ENCODE data around the gene CHD5.
"Not testable (repeated sequence)": the region's sequence is repeated elsewhere in the genome, so short reads cannot be mapped to it uniquely, and the experiment has no call there.

CHD5 gene

GRCh38 chr1:6180268-6180706, at the start of gene CHD5:
TSS of gene CHD5 (minus strand) at chr1:6180321. CDS start at chr1:6180023, 298 bp downstream.
- no peak for DNase-seq

- DNase-seq = no peak
These were observed 45.5 kb upstream of the CHD5 start for GRCh38 chr1:6225651-6226050.

GRCh38 chr1:6224718-6225117, 44.6 kb upstream of the CHD5 start:
- no peak for DNase-seq

- no peak for DNase-seq
These were observed 43.5 kb upstream of the CHD5 start for GRCh38 chr1:6223617-6224016.

GRCh38 chr1:6222636-6223035, 42.5 kb upstream of the CHD5 start:
- DNase-seq = peak; percentile 50

DNA sequence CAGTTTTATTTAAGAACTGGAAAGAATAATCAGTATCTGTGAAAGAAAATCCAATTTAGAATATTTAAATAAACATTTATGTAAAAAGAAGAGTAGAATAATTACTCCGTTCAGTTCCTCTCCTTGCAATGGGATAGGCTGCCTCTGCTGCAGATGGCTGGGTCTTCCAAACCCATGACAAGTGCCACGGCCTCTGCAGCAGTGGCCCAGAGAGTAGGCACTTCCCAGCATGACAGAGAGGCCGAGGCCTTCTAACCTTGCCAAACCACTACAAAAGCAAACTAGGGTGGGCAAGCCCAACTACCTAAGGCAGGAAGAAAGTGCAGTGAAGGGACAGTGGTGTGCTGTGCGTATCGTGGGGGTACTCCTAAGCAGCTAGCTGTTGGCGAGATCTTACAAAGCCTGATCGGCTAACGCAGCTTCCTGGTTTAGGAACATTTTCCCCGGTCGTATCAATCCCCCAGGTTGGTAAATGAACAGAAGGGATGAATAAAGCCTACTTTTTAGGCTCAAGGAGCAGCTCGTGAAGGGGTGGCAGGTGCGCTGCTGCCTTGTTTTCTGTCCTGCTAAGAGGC, 41.2 kb upstream of the CHD5 start:
- no peak for DNase-seq

GRCh38 chr1:6220236-6220635, 40.1 kb upstream of the CHD5 start:
- DNase-seq = no peak

- DNase-seq = not testable (repeated sequence)
These were observed 39.5 kb upstream of the CHD5 start for GRCh38 chr1:6219641-6220040.

DNA sequence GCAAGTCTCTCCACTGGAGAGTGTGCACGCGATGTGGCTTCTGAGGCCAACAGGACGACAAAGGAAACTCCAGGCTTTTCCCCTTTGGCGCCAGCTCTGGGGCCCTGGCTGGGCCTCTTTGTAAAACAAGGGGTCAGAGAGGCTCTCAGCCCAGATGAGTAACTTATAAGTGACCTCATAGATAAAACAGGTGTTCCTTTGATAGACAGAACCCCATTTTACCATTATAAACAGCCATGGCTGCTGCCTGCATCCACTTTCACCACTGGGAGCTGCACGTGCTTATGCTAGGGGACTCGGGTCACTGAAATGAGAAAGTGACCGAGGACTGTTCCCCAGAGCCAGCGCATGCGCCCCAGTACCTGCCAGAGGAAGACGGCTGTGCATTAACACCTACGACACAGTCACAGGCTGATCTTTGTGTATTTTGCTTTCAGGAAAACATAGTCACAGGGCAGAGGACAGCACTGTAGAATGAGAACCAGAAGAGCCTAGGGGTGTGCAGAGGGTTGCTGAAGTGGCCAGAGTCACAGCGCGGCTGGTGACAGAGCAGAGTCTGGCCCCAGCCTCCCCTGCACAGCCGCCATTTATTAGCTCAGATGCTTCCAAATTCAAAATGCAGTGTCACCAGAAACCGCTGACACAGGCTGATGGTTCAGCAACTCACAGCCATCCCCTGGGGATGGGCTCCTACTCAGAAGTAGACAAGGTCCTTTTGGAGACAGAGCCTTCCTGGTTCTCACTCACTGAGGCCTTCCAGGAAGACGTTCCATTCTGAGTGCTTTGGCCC, 38.4 kb upstream of the CHD5 start:
- no peak for DNase-seq

DNA sequence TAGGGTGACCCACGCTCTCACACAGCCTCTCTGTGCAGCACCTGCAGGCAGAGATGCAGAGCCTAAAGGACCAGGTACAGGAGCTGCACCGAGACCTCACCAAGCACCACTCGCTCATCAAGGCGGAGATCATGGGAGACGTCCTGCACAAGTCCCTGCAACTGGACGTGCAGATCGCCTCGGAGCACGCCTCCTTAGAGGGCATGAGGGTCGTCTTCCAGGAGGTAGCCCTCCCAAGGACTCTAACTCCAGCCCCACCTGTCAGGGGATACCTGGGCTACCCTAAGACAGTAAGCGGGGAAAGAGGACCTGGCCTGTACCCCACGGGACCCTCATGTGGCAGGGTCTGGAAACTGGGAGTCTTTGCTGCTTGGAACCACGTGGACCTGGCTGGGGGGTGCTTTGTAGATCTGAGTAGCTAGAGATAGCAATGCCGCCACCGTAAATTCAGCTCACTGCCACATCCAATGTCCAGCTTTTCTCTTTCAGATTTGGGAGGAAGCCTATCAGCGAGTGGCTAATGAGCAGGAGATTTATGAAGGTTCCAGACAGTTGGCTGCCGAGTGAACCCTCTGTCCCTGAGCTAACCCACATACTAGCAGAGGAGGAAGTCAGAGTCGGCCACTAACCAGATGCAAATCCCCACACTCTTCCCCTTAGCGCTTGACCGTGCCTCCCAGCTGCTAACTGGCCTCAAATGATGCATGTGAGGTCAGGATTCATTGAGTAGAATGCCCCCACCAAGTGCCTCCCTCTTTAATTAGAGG, 32.3 kb upstream of the CHD5 start:
- DNase-seq = no peak

DNA sequence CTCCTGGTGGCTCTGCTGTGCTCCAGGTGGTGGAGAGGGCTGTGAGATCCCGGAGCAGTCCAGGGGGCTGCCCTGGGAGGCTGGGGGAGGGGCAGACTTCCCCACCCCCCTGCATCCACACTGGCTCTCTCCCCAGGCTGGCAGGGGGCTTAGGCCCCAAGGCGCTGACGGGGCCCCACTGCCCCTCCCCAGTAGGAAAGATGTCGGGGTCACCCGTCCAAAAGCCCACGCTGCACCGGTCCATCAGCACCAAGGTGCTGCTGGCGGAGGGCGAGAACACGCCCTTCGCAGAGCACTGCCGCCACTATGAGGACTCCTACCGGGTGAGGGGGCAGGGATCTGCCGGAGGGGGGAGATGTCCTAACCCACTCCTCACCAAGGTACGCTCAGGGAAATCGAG, 31.6 kb upstream of the CHD5 start:
- DNase-seq = no peak

DNA sequence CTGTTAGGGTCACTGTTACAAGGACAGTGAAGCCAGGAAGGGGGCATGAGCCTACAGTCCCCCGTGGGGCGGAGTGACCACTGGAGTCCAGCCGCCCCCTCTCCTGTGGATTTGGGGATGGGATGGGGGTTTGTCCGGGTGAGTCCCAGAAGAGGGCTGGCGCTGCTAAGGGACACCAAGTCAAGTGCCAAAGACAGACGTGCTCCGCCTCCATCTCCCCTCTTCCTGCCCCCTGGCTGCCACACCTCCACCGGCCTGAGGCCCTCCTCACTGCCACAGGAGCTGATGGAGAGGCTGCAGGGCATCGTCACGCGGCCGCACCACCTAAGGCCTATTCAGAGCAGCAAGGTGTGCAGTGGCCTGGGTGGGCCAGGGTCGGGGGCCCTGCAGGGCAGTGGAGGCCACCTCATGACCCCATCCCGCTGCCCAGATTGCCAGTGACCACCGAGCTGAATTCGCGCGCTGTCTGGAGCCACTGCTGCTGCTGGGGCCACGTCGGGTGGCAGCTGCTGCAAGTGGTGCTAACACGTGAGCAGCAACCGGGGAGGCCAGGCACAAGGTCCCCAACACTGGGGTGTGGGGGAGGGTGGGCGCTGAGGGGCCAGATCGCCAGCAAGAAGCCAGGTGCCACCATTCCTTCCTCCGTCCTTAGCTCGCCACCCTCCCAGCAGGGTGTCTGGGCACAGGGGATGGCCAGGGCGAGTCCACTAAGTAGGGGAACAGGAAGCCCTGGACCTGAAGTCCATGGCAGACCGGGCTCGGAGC, 30.7 kb upstream of the CHD5 start:
- DNase-seq = no peak

GRCh38 chr1:6209661-6210580, 29.8 kb upstream of the CHD5 start:
- DNase-seq = no peak

GRCh38 chr1:6208723-6209660, 28.9 kb upstream of the CHD5 start:
- DNase-seq = peak; percentile 48

GRCh38 chr1:6207921-6208320, 27.8 kb upstream of the CHD5 start:
- DNase-seq = no peak

DNA sequence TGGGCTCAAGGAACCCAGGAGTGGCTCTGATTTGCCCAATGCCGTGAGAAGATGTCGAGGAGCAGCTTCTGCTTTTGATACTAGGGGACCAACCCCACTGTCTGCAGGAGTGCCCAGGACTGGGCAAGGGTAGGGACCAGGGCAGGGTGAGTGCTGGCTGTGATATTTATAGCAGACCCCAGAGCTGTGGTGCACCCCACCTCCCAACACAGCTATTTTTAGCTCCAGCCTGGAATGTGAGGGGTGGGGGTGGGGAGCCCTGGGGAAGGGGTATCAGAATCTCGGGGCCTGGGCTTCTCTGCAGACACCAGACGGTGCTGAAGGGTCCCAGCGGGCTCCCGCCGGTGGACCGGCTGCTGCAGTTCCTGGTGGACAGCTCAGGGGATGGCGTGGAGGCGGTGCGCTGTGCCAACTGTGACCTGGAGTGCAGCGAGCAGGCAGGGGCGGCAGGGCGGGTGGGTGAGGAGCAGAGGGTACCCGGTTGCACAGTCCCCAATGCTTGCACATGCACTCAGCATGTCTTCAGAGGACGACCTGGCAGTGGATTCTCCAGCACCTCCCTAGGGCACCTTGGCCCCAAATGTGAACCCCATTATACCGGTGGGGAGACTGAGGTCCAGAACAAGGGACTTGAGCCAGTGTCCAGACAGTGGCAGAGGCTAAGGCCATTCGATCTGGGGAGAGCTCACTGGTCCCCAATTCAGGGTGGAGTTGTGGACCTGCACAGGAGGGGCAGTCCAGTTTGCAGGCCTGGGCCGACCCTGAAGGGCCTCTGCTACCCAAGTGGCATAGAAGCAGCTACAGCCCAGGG, 27.2 kb upstream of the CHD5 start:
- no peak for DNase-seq

GRCh38 chr1:6206520-6206855, 26.4 kb upstream of the CHD5 start:
- DNase-seq = no peak

DNA sequence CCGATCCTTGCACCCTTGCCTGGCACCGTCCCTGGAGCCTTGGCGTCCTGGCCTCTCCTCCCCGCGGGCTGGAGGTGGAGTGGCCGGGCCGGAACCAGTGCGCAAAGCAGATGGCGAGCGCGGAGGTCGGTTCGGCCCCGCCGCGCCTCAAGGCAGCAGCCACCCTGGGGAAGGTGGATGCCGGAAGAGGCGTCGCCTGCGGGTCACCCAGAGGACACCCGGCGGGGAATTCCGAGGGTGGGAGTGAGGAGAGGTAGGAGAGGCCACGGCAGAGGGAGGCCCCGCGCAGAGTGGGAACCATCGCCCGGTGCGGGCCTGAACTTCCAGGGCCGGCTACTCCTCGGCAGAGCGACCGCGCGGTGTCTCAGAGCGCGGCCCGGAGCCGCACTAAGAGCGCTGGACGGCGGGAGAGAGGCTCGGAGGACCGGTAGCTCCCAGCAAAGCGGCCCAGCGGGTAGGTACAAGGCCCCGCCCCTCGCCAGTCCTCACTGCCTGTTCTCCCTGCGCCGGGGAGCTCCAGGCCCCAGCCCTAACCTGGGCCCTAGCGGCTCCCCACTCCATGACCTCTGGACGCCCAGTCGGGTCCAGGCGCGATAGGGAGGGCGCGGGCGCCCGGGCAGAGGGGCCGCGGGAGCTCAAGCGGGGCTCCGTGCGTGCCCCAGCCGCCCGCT, 25.9 kb upstream of the CHD5 start, which contains the start of gene RNF207:
Gene RNF207 (plus strand): TSS at position 271 of the 671 bp plus-strand sequence. CDS start 417 bp downstream, outside the sequence.
- peak; percentile 66 for DNase-seq

GRCh38 chr1:6202256-6202655, 22.1 kb upstream of the CHD5 start:
- DNase-seq = no peak

Data from fibroblast of skin of right quadriceps (primary cell).